ENCODE results near the gene SCAP. TPM values are rescaled to one million over a fixed set of nuclear protein-coding genes. Genes with fewer than 3 reads are reported as not detected.

Gene SCAP
- total and polyA plus RNA-seq, 2 of the 13 experiments (the other 11 are each of a cell fraction or from before 2014, with no cell fraction given): 40.4 to 53.3 TPM

GRCh38 chr3:47420511-47421484 is 54.9 kb downstream of the SCAP start (continued):
- no peak for TF ChIP-seq ZFP36L2 (CRISPR knock-in tag; IDR thresholded peaks at IDR 0.05)
- no peak for TF ChIP-seq ZNF275 (CRISPR knock-in tag; IDR thresholded peaks at IDR 0.05; ENCODE audit: borderline replicate concordance)
- TF ChIP-seq PHF20 (CRISPR knock-in tag; IDR thresholded peaks at IDR 0.05): 0 out of 2 replicates have a peak, but pooled peaks have one; percentile 32
- no peak for TF ChIP-seq ZNF101 (CRISPR knock-in tag; IDR thresholded peaks at IDR 0.05; ENCODE audit: borderline replicate concordance, low read depth)
- TF ChIP-seq BCLAF1 (IDR thresholded peaks at IDR 0.05): no peak
- no peak for TF ChIP-seq ZNF235 (CRISPR knock-in tag; IDR thresholded peaks at IDR 0.05; ENCODE audit: borderline replicate concordance)
- no peak for TF ChIP-seq ZNF263 (CRISPR knock-in tag; IDR thresholded peaks at IDR 0.05)
- TF ChIP-seq FOXA3 (CRISPR knock-in tag; IDR thresholded peaks at IDR 0.05): no peak
- TF ChIP-seq EZH2 (conservative IDR thresholded peaks at IDR 0.05; ENCODE audit: low read depth, low read length): no peak
- no peak for TF ChIP-seq ZBTB42 (CRISPR knock-in tag; IDR thresholded peaks at IDR 0.05)
- peak; percentile 56; the same call in 1 of the 2 replicates for TF ChIP-seq CBX5 (CRISPR knock-in tag; IDR thresholded peaks at IDR 0.05; ENCODE audit: borderline replicate concordance)
- no peak for TF ChIP-seq MXI1 (IDR thresholded peaks at IDR 0.05; ENCODE audit: borderline replicate concordance, low read depth, low read length)
- no peak for TF ChIP-seq ZNF121 (CRISPR knock-in tag; IDR thresholded peaks at IDR 0.05)
- no peak for TF ChIP-seq BRCA1 (CRISPR knock-in tag; IDR thresholded peaks at IDR 0.05)
- TF ChIP-seq, protein P1, sequence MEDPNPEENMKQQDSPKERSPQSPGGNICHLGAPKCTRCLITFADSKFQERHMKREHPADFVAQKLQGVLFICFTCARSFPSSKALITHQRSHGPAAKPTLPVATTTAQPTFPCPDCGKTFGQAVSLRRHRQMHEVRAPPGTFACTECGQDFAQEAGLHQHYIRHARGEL (CRISPR knock-in tag; IDR thresholded peaks at IDR 0.05): no peak
- TF ChIP-seq, protein P2, sequence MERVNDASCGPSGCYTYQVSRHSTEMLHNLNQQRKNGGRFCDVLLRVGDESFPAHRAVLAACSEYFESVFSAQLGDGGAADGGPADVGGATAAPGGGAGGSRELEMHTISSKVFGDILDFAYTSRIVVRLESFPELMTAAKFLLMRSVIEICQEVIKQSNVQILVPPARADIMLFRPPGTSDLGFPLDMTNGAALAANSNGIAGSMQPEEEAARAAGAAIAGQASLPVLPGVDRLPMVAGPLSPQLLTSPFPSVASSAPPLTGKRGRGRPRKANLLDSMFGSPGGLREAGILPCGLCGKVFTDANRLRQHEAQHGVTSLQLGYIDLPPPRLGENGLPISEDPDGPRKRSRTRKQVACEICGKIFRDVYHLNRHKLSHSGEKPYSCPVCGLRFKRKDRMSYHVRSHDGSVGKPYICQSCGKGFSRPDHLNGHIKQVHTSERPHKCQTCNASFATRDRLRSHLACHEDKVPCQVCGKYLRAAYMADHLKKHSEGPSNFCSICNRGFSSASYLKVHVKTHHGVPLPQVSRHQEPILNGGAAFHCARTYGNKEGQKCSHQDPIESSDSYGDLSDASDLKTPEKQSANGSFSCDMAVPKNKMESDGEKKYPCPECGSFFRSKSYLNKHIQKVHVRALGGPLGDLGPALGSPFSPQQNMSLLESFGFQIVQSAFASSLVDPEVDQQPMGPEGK (CRISPR knock-in tag; IDR thresholded peaks at IDR 0.05): 0 out of 2 replicates have a peak, but pooled peaks have one; percentile 10
- TF ChIP-seq ZNF331 (CRISPR knock-in tag; IDR thresholded peaks at IDR 0.05): no peak
- no peak for TF ChIP-seq ZNF556 (CRISPR knock-in tag; IDR thresholded peaks at IDR 0.05; ENCODE audit: borderline replicate concordance)
- no peak for TF ChIP-seq PPARG (CRISPR knock-in tag; conservative IDR thresholded peaks at IDR 0.05)
- TF ChIP-seq, protein P3, sequence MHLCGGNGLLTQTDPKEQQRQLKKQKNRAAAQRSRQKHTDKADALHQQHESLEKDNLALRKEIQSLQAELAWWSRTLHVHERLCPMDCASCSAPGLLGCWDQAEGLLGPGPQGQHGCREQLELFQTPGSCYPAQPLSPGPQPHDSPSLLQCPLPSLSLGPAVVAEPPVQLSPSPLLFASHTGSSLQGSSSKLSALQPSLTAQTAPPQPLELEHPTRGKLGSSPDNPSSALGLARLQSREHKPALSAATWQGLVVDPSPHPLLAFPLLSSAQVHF (CRISPR knock-in tag; IDR thresholded peaks at IDR 0.05): no peak

Data from HepG2 (cell line).